GM21526 (cell line): Measurements from ENCODE around the gene ENPP6.
A peak's percentile ranks its signal among the peaks of the same experiment; 100 is the strongest.

Experiments used
- ATAC-seq: cut with Tn5 transposase; IDR thresholded peaks from one replicate; pipeline ENCODE4 v1.9.1; 2021; ENCODE audit warnings: moderate library complexity; ENCODE audit not compliant: unreplicated experiment, low FRiP score

Gene ENPP6

DNA sequence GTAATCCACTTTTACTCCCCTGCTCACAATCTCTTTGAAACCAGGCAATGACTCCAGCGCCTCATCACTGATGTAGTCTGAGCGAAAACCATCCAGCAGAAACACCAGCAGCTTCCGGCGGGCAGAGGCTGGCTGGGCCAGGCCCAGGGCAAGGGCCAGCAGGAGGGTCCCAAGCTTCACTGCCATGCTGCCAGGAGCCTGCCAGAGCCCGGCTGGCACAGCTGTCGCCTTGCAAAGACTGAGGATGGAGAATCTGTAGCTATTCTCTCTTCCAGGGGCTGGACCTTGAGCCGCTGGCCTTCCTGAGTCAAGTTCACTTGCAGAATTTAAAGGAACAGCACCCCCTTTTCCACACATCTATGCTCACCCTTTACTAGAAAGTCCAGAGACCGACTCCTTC is at the start of gene ENPP6:
Gene ENPP6 (minus strand): TSS at position 240 of the 400 bp plus-strand sequence. CDS start 54 bp downstream, at position 186.
- no peak for ATAC-seq

DNA sequence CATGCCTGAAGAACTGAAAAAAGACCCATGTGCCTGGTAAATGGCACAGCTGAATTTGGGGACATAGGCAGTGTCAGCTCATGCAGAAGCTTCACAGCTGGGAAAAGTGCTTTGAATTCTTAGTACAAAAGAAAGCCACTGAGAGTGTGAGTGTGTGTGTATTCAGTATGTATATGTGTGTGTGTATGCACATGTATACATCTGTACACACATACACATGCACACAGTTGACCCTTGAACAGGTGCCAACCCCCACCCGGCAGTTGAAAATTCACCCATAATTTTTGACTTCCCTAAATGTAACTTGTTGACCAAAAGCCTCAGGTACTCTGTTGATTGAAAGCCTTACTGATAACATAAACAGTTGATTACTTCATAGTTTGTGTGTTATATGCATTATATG is 49.5 kb upstream of the ENPP6 start:
- ATAC-seq: no peak

DNA sequence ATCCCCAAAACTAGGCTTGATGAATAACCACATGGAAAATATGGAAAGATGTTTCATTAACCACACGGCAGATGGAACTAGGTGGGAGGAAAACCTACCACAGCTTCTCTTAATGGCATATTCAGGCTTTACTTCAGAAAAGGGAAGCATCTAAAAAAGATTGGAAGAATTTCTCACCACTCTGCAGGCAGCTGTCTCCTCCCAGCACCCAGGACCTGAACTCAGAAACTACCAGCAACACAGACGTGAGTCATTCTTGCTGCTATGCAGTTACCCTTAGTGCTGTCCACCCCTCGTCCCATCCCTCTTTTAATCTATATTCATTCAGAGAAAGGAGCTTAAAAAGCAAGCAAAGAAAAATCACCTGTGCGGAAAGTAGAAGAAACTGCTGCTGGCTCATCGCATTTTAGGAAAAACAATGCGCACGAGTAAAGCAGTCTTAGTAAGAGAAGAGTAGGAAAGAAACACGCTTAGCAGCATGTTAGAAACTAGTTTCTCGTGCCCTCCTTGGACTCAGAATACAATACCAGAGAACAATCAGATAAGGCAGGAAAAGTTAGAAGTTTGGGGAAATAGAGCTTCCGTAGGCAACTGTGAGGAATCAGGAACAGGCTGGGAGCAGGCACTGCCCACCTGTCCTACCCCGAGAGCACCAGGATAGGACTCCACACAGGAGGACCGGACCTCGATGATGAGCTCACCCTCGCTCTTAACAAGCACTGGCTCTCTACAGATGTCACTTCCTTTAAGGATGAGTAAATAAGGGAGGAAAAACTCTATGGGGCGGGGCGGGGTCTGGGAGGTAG is 48.1 kb upstream of the ENPP6 start:
- no peak for ATAC-seq

DNA sequence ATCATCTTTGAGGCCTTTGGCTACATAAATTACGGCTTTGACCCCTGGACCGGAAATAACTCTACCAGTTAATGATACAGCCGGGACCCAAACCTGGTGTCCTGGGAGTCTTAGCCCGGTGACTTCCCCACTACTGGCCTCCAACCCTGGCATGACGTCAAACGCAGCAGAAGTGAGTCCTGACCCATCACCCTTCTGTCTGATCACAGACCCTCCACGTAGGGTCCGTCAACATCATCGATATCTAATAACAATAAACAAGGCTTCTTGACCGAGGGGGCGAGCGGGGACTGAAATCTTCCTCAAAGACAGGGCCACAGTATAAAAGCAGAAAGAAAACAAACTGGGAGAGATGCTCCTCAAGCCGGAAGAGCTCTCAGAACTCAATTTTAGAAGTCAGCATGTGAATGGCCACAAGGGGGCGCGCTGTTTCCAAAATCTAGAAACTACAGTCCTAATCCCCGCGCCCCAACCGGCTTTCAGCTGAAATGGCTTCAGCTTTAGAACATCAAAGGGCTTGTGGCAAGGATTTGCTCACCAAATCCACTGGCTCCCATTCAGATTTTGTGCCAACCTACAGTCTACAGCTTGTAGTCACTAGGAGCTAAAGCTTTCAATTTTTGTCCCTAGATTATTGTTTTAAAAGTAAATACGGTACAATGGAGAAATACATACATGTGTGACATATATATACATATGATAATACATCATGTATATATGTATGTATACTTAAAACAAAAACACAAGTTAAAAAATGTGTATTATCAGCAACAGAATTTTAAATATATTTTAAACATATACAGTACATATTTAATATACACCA is 46.4 kb upstream of the ENPP6 start:
- peak; percentile 34 for ATAC-seq

DNA sequence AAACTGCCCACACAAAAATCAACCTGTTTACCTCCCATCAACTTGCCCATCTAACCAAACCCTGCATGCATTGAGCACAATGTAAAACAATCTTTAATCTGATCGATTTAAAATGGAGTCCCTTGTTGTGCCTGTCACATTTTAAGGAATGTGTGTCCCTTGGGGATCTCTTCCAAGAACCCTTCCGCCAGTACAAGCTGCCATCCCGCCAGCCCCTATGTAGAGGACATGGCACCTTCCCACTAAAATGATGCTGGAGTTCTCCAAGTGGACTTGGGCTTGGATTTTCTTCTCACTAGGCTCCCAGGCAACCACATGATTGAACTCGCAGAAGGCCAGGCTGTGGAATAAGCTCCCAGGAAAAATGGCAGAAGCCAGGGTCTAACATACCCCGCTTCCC is 45.8 kb upstream of the ENPP6 start:
- no peak for ATAC-seq

DNA sequence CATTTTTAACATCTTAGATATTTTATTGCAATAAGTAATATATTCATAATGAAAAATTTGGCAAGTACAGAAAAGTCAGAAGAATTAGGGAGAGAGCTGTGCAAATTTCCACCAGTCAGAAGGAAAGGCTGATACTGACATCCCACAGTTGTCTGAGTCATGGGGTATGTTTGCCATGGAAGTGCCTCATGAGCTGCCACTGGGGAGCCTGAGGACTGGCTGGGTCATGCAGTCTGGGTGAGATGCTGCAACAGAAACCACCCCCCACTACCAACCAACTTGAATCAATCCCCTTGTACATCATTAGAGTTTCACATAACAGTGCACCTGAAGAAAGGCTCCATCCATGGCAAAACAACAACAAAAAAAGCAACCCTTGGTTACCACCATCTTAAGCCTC is 45.2 kb upstream of the ENPP6 start:
- no peak for ATAC-seq

DNA sequence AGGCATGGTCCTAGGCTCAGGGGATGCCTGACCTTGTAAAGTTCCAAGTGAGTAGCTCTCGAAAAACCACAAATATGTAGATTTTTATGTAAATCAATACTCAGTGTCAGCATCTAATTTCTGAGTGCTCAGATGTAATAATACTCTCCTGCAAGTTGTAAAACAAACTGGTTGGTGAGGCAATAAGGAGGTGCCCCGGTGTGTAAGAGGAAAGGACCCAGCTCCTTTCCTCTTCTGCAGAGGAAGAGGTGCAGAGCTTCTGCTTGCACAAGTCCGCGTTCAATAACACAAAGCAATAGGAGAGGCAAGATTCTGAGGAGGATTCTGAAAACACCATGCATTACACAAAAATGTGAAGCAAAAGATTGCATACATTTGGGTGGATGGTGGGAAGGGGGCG is 43.6 kb upstream of the ENPP6 start:
- ATAC-seq: no peak

DNA sequence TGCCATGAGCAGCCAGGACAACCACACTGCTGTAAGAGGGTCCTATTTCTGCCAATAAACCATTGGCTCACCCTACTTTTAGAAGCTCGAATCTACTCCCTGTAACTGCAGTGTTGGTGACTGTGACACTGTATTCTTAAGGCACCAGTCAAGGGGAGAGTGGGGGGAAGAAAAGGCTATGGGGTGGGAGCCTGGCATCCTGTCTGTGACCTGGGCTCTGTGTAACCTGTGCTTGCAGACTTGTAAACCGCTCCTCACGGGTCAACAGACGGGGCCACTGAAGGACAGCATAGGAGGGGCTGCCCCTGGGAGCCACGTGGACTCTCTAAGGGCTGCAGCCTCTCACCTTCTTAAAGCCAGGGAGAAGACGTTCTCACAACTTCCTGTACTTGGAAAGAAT is 42.2 kb upstream of the ENPP6 start:
- no peak for ATAC-seq

DNA sequence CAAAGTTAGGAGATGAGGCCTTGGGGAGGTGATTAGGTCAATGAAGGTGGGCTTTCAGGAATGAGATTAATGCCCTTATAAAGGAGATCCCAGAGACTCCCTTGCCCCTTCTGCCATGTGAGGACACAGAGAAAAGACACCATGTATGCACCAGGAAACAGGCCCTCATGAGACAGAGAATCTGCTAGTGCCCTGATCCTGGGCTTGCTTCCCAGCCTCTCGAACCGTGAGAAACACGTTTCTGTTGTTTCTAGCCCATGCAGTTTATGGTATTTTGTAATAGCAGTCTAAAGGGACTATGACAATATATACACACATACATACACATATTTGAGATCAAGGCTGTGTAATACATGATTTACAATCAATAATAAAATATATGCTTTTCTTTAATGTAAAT is 41.4 kb upstream of the ENPP6 start:
- ATAC-seq: no peak

DNA sequence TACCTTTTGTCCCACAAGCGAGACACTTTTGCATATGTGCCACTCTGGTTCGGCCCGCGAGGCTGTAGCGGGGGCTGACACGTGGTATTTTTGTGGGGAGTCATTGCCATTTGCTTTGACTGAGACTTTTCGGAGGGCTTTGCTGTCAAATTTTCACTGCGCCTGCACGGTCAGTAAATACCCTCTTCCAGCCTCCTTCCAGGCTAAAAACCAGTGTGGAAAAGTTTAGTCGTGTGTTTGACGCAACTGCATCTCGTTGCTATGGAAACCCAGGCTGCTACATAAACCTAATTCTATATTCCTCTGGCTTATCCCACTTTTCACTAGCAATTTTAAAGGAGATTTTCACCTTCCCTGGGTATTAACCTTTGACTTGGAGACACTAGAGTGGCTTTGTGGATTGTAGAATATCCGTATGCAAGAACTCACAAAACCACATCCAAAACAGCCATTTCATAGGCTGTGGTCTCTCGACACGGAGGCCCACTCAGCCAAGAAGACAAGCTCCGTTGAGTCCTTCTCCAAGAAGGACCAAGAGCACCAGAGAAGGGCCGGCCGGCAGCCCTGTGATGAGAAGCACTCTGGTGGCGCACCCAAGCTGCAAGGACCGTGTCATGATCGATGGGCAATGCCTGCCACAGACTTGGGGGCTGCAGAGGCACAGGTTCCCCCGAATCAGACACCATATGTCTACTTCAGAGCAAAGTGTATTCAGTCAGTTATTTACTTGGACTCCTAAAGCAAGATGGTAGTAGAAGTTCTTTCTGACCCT is 38.4 kb upstream of the ENPP6 start:
- ATAC-seq: no peak

DNA sequence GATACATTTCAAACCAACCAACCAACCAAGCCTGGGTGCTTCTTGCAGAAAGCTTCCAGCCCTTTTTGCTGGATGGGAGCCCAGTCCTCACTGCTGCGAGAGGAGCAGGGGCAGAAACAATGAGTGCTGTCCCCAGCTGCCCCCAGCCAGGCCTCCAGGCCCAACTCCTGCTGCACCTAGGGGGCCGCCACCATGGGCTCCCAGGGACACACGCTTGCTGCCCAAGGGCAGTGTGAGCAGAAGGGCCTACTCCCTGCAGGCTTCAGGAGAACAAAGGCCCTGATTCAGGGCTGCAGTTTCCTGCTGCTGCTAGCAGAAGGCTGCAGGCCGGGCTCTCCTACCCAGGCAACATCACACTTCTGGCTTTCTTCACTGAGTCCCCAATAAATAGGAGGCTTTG is 37.7 kb upstream of the ENPP6 start:
- no peak for ATAC-seq

DNA sequence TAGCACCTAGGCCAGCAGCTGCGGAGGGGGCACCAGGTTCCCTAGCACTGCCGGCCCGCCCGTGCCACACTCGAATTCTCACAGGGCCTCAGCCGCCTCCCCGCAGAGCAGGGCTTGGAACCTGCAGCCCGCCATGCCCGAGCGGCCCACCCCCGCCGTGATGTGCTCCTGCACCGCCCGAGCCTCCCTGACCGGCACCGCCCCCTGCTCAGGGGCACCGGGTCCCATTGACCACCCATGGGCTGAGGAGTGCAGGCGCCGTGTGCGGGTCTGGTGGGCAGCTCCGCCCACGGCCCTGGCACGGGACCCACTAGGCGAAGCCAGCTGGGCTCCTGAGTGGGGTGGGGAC is 35.4 kb upstream of the ENPP6 start:
- no peak for ATAC-seq

DNA sequence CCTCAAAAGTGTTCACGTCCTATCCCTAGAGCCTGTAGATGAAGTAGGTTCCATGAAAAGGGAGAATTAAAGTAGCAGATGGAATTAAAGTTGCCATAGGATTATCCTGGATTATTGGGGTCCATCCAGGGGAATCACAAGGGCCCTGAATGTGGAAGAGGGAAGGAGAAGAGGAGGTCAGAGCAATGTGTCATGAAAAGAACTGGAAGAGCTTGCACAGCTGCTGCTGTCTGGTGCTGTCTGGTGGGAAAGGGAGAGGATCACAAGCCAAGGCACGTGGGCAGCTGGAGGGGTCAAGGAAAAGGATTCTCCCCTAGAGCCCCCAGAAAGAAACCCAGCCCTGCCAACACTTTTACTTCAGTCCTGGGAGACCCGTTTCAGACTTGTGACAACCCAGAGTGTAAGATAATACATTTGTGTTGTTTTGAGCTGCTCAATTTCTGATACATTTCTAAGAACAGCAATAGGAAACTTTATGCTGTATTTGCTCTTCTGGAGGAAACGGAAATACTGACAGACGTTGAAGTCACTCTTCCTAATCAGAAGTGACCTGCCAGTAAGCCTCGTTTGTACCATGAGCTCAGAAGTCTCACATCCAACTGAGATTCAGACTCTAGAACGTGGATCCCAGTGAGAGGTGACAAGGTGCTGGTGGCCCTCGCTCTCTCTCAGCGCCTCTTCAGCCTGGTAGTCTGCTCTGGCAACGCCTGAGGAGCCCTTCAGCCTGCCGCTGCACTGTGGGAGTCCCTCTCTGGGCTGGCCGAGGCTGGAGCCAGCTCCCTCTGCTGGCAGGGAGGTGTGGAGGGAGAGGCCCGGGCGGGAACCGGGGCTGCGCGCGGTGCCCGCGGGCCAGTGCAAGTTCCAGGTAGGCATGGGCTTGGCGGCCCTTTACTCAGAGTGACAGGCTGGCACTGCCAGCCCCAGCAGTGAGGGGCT is 34.7 kb upstream of the ENPP6 start:
- ATAC-seq: no peak

DNA sequence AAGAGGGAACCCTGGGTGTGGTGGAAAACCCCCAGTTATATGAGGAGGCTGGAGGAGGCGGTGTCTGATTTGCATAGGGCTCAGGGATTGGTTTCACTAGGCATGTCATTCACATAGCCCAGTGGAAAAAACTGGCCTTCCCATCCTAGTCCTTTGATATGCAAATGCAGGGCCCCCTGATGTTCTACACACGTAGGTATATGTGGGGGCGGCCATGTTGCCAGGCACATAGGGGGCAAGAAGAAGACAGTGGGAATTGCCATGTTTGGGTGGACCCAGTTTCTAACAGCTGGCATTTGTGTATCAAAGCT is 34.0 kb upstream of the ENPP6 start:
- no peak for ATAC-seq

DNA sequence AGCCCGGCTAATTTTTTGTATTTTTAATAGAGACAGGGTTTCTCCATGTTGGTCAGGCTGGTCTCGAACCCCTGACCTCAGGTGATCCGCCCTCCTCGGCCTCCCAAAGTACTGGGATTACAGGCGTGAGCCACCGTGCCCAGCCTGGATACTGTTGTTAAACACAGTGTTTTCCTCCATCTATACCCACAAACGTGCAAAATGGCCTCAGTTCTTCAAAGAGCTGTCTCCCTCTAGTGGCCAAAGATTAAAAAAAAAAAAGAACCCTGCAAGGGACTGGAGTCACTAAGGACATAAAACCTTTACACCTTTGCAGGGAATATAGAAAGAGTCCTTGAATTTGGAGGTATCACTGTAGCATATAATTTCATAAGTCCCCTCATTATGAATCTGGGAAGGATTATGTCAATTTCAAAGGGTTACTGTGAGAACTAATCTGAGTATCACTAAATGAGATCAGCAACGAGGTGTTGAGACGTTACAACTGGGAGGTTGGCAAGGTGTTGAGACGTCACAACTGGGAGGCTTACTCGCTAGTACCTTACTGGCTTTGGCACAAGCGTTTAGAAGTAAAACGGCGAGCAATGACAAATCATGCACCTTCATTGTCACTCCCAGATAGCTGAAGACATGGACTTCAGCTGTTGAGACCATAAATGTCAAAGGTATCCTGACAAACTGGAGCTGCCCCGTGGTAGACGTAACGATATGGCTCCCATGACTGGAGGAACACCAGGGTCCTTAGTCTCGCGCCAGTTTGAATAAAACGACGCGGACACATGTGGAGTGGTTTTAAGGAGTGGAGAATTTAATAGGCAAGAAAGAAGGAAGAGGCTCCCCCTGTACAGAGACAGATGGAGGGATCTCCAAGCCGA is 33.4 kb upstream of the ENPP6 start:
- ATAC-seq: no peak

DNA sequence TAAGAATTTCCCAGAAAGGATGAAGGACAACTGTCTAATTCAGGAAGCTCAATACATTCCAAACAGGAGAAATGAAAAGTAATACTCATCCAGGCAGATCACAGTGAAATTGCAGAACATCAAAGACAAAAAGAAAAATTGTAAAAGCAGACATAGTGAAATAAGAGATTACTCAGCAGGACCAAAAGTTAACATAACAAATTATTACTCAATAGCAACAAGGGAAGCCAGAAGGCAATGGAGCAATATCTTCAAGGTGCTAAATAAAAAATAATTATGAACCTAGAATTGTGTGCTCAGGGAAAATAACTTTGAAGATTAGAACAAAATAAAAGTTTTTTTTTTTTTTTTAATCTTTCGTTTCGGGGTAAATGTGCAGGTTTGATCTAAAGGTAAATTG is 30.5 kb upstream of the ENPP6 start:
- ATAC-seq: no peak

DNA sequence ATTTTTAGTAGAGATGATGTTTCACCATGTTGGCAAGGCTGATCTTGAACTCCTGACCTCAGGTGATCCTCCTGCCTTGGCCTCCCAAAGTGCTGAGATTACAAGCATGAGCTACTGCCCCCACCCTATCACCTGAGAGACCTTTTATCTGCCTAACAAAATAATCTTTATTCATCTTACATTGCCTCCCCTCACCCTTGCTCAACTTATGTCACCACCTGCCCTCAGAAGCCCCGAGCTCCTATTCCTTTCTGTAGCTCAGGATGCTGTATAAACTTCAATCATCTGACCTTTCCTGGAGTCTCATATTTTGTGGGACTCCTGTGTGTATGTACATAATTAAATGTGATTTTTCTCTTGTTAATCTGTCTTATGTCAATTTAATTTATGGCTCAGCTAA is 29.7 kb upstream of the ENPP6 start:
- ATAC-seq: no peak

DNA sequence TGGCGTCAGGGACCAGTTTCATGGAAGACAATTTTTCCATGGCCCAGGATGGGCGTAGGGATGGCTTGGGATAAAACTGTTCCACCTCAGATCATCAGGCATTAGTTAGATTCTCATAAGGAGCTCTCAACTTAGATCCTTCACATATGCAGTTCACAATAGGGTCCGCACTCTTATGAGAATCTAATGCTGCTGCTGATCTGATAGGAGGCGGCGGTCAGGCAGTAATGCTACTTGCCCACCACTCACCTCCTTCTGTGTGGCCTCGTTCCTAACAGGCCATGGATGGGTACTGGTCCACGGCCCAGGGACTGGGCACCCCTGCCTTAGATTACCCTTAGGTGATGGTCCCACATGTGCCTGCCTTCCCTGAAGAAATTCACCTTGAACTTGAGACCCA is 28.8 kb upstream of the ENPP6 start:
- no peak for ATAC-seq

DNA sequence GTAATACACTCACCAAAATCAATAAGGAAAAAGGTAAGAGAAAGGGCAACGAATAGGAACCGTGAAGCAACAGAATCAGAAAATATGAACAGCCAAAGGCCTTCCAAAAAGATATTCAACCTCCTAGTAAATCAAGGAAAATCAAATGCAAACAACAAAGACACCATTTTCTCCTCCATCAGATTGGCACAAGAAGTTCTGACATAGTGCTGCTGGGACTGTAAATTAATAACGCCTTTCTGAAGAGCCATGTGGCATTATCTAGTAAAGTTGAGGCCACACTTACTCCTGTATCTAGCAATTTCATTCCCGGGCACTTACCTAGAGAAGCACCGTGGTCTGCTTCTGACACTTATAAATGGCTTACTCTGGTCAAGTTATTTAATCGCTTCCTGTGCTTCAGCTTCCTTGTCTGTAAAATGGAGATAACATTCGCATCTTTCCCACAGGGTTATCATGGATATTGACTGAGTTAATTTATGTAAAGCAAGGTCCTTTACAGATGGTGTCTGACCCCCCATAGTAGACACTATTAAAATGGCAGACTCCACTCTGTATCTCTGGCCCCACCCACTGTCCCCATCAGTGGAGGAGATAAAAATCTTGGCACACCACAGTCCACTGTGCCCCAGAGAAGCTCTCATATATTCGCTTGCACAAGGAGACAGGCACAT is 20.5 kb upstream of the ENPP6 start:
- no peak for ATAC-seq
